Measurements from ENCODE around the gene KLF15.

KLF15 gene

GRCh38 chr3:126364731-126365301 is 7.6 kb upstream of the KLF15 start:
- DNase-seq (ENCODE audit: low spot score) = no peak
- no peak overlapping the region for H3K27ac ChIP-seq
- POLR2A ChIA-PET (ENCODE audit: low non-redundant PET) = no interaction called here
- no peak for TF ChIP-seq CTCF (conservative IDR thresholded peaks at IDR 0.05; ENCODE audit: low read depth)
- CTCF ChIA-PET = no interaction called here

- ChIA-PET CTCF (interaction anchor here (0.6 kb wide), 1 partner anchor 118 kb away, joined by 3 read pairs; no protein-coding TSS in a partner anchor), POLR2A (ENCODE audit: low non-redundant PET) (no interaction called here)
- no peak for DNase-seq (ENCODE audit: low spot score)
- H3K27ac ChIP-seq = no peak overlapping the region
- TF ChIP-seq CTCF (conservative IDR thresholded peaks at IDR 0.05; ENCODE audit: low read depth) = no peak
These were observed 7.0 kb upstream of the KLF15 start for GRCh38 chr3:126364130-126364695.

- POLR2A ChIA-PET (ENCODE audit: low non-redundant PET) = no interaction called here
- no peak overlapping the region for H3K27ac ChIP-seq
- TF ChIP-seq CTCF (conservative IDR thresholded peaks at IDR 0.05; ENCODE audit: low read depth) = no peak
- no peak for DNase-seq (ENCODE audit: low spot score)
- CTCF ChIA-PET = no interaction called here
These were observed 4.0 kb upstream of the KLF15 start for GRCh38 chr3:126361211-126361610.

- CTCF ChIA-PET = no interaction called here
- DNase-seq (ENCODE audit: low spot score) = no peak
- POLR2A ChIA-PET (ENCODE audit: low non-redundant PET) = no interaction called here
- H3K27ac ChIP-seq = no peak overlapping the region
- no peak for TF ChIP-seq CTCF (conservative IDR thresholded peaks at IDR 0.05; ENCODE audit: low read depth)
These were observed 3.5 kb upstream of the KLF15 start for GRCh38 chr3:126360714-126361060.

GRCh38 chr3:126360046-126360713 is 3.0 kb upstream of the KLF15 start:
- H3K27ac ChIP-seq = no peak overlapping the region
- DNase-seq (ENCODE audit: low spot score) = no peak
- TF ChIP-seq CTCF (conservative IDR thresholded peaks at IDR 0.05; ENCODE audit: low read depth) = no peak
- POLR2A ChIA-PET (ENCODE audit: low non-redundant PET) = no interaction called here
- CTCF ChIA-PET = no interaction called here

- POLR2A ChIA-PET (ENCODE audit: low non-redundant PET) = no interaction called here
- H3K27ac ChIP-seq = no peak overlapping the region
- no peak for TF ChIP-seq CTCF (conservative IDR thresholded peaks at IDR 0.05; ENCODE audit: low read depth)
- CTCF ChIA-PET = no interaction called here
- DNase-seq (ENCODE audit: low spot score) = no peak
These were observed 1.6 kb upstream of the KLF15 start for GRCh38 chr3:126358816-126359181.

Measured in RWPE1 (cell line).